HG03432 (cell line): ENCODE data around the gene SCLY.
"Not testable (repeated sequence)": the region's sequence is repeated elsewhere in the genome, so short reads cannot be mapped to it uniquely, and the experiment has no call there.

ENCODE experiments used
- ATAC-seq: cut with Tn5 transposase; IDR thresholded peaks from one replicate; pipeline ENCODE4 v1.9.1; 2021; ENCODE audit warnings: mild to moderate bottlenecking, moderate library complexity; ENCODE audit not compliant: unreplicated experiment

Gene SCLY

GRCh38 chr2:238060542-238061314 is at the start of gene SCLY:
TSS of gene SCLY (plus strand) at chr2:238061001. CDS start at chr2:238061055, 54 bp downstream.
- peak; percentile 94 for ATAC-seq

- no peak for ATAC-seq
Observed at GRCh38 chr2:238013806-238014205, 47.0 kb upstream of the SCLY start.

GRCh38 chr2:238015705-238016104 is 45.1 kb upstream of the SCLY start:
- no peak for ATAC-seq

- no peak for ATAC-seq
Observed at GRCh38 chr2:238016526-238016925, 44.3 kb upstream of the SCLY start.

GRCh38 chr2:238019962-238020361 is 40.8 kb upstream of the SCLY start:
- no peak for ATAC-seq

GRCh38 chr2:238020816-238021215 is 40.0 kb upstream of the SCLY start:
- no peak for ATAC-seq

- no peak for ATAC-seq
Observed at GRCh38 chr2:238021327-238021726, 39.5 kb upstream of the SCLY start.

GRCh38 chr2:238022594-238023157 is 38.1 kb upstream of the SCLY start:
- no peak for ATAC-seq

- no peak for ATAC-seq
Observed at GRCh38 chr2:238023608-238024007, 37.2 kb upstream of the SCLY start.

- no peak for ATAC-seq
Observed at GRCh38 chr2:238024986-238025385, 35.8 kb upstream of the SCLY start.

- no peak for ATAC-seq
Observed at GRCh38 chr2:238025741-238026360, 35.0 kb upstream of the SCLY start.

GRCh38 chr2:238027058-238027457 is 33.7 kb upstream of the SCLY start:
- no peak for ATAC-seq

- ATAC-seq, result no peak
Observed at GRCh38 chr2:238027591-238028415, 33.0 kb upstream of the SCLY start.

GRCh38 chr2:238029853-238030252 is 30.9 kb upstream of the SCLY start:
- no peak for ATAC-seq

GRCh38 chr2:238030422-238031155 is 30.2 kb upstream of the SCLY start:
- no peak for ATAC-seq

- no peak for ATAC-seq
Observed at GRCh38 chr2:238031751-238032150, 29.1 kb upstream of the SCLY start.

GRCh38 chr2:238032755-238033337 is 28.0 kb upstream of the SCLY start:
- no peak for ATAC-seq

- ATAC-seq, result not testable (repeated sequence)
Observed at GRCh38 chr2:238033991-238034390, 26.8 kb upstream of the SCLY start.

- ATAC-seq, result no peak
Observed at GRCh38 chr2:238038203-238038602, 22.6 kb upstream of the SCLY start.

GRCh38 chr2:238039151-238039550 is 21.6 kb upstream of the SCLY start:
- ATAC-seq, result no peak
